Activated CD4-positive, alpha-beta T cell treated with anti-CD3 and anti-CD28 coated beads for 48 hours (primary cell): ENCODE results near the gene CREB3L1.
A peak's percentile ranks its signal among the peaks of the same experiment; 100 is the strongest.

Experiments
- DNase-seq: peaks from one replicate; pipeline ENCODE4 v3.0.0-alpha.2; 2020

CREB3L1 gene

GRCh38 chr11:46277622-46278386 lies at the start of gene CREB3L1:
Gene CREB3L1 (plus strand): TSS chr11:46277662. CDS start chr11:46278112, 450 bp downstream.
- DNase-seq, result no peak

GRCh38 chr11:46229230-46229629 lies 48.2 kb upstream of the CREB3L1 start:
- DNase-seq, result no peak

GRCh38 chr11:46234311-46234710 lies 43.2 kb upstream of the CREB3L1 start:
- no peak for DNase-seq

GRCh38 chr11:46235777-46236688 lies 41.4 kb upstream of the CREB3L1 start:
- no peak for DNase-seq

GRCh38 chr11:46236918-46237247 lies 40.6 kb upstream of the CREB3L1 start:
- DNase-seq, result no peak

GRCh38 chr11:46237248-46238077 lies 40.0 kb upstream of the CREB3L1 start:
- DNase-seq, result peak; percentile 73

- peak; percentile 77 for DNase-seq
Observed at GRCh38 chr11:46238078-46238966, 39.1 kb upstream of the CREB3L1 start.

GRCh38 chr11:46238967-46239800 lies 38.3 kb upstream of the CREB3L1 start:
- DNase-seq, result peak; percentile 87

GRCh38 chr11:46239801-46240061 lies 37.7 kb upstream of the CREB3L1 start:
- no peak for DNase-seq

- no peak for DNase-seq
Observed at GRCh38 chr11:46240371-46240770, 37.1 kb upstream of the CREB3L1 start.

- no peak for DNase-seq
Observed at GRCh38 chr11:46240861-46241260, 36.6 kb upstream of the CREB3L1 start.

GRCh38 chr11:46242041-46242951 lies 35.2 kb upstream of the CREB3L1 start:
- DNase-seq, result no peak

- DNase-seq, result peak; percentile 95
Observed at GRCh38 chr11:46242952-46243795, 34.3 kb upstream of the CREB3L1 start.

- DNase-seq, result no peak
Observed at GRCh38 chr11:46243796-46244109, 33.7 kb upstream of the CREB3L1 start.

- DNase-seq, result no peak
Observed at GRCh38 chr11:46246521-46246920, 30.9 kb upstream of the CREB3L1 start.

- no peak for DNase-seq
Observed at GRCh38 chr11:46247090-46247489, 30.4 kb upstream of the CREB3L1 start.

GRCh38 chr11:46247659-46248058 lies 29.8 kb upstream of the CREB3L1 start:
- DNase-seq, result peak; percentile 54

- DNase-seq, result peak; percentile 28
Observed at GRCh38 chr11:46248289-46249102, 29.0 kb upstream of the CREB3L1 start.
